OCI-LY1 (cell line): Measurements from ENCODE around the gene ATP6AP1.

Experiments used
- H2AFZ ChIP-seq: fragments of 200-600 bp; sonication (generic), shearing (Covaris generic); 2 replicates; pipeline ENCODE4 v1.6.0; 2014; ENCODE audit warnings: antibody characterized with exemption, mild to moderate bottlenecking, low read length
- H3F3A ChIP-seq: fragments of 200-600 bp; sonication (generic), shearing (Covaris generic); 2 replicates; pipeline ENCODE4 v1.6.0; 2014; ENCODE audit warnings: mild to moderate bottlenecking, antibody characterized with exemption, low read length, moderate library complexity; ENCODE audit not compliant: insufficient read depth
- H3K27ac ChIP-seq: fragments of 200-600 bp; sonication (generic); 2 replicates; pipeline ENCODE4 v1.5.1; 2014; ENCODE audit warnings: low read length, mixed run types, mild to moderate bottlenecking, low read depth; ENCODE audit not compliant: poor library complexity, severe bottlenecking
- H3K27me3 ChIP-seq: fragments of 200-600 bp; sonication (generic); 2 replicates; pipeline ENCODE4 v1.6.0; 2014; ENCODE audit warnings: antibody characterized with exemption, mild to moderate bottlenecking, low read length, moderate library complexity; ENCODE audit not compliant: insufficient read depth
- H3K36me3 ChIP-seq: fragments of 200-600 bp; sonication (generic); 2 replicates; pipeline ENCODE4 v1.6.1; 2014; ENCODE audit warnings: mild to moderate bottlenecking, antibody characterized with exemption, low read length, moderate library complexity, mixed read lengths; ENCODE audit not compliant: insufficient read depth
- H3K4me1 ChIP-seq: fragments of 200-600 bp; sonication (generic); 2 replicates; pipeline ENCODE4 v1.5.1; 2014; ENCODE audit warnings: mild to moderate bottlenecking, low read length, moderate library complexity; ENCODE audit not compliant: insufficient read depth, severe bottlenecking
- H3K4me2 ChIP-seq: fragments of 200-600 bp; sonication (generic), shearing (Covaris generic); 2 replicates; pipeline ENCODE4 v1.6.1; 2014; ENCODE audit warnings: low read length
- H3K4me3 ChIP-seq: fragments of 200-600 bp; sonication (generic); 2 replicates; pipeline ENCODE4 v1.5.1; 2014; ENCODE audit warnings: low read length, low read depth, mild to moderate bottlenecking, mixed read lengths; ENCODE audit not compliant: poor library complexity, severe bottlenecking
- H3K79me2 ChIP-seq: fragments of 200-600 bp; shearing (Covaris generic); 2 replicates; pipeline ENCODE4 v1.6.1; 2016; ENCODE audit warnings: mixed run types, low read length, mixed read lengths; ENCODE audit not compliant: insufficient read depth
- H3K9ac ChIP-seq: fragments of 200-600 bp; sonication (generic), shearing (Covaris generic); 2 replicates; pipeline ENCODE4 v1.6.1; 2014; ENCODE audit warnings: mild to moderate bottlenecking, low read length, mixed read lengths
- H3K9me2 ChIP-seq: fragments of 200-600 bp; sonication (generic), shearing (Covaris generic); 2 replicates; pipeline ENCODE4 v1.6.1; 2014; ENCODE audit warnings: low read depth, mild to moderate bottlenecking, low read length, mixed read lengths
- H3K9me3 ChIP-seq: fragments of 200-600 bp; shearing (Covaris generic); 2 replicates; pipeline ENCODE4 v1.6.1; 2014; ENCODE audit warnings: low read length, mixed read lengths
- H4K20me1 ChIP-seq: fragments of 200-600 bp; sonication (generic), shearing (Covaris generic); 2 replicates; pipeline ENCODE4 v1.6.0; 2016; ENCODE audit warnings: mild to moderate bottlenecking, low read length; ENCODE audit not compliant: insufficient read depth
- EZH2 ChIP-seq: fragments of 200-600 bp; sonication (generic), shearing (Covaris generic); IDR thresholded peaks from 2 replicates; pipeline ENCODE4 v1.8.0; 2017; ENCODE audit warnings: borderline replicate concordance, mixed run types, mild to moderate bottlenecking, antibody characterized with exemption, low read length, moderate library complexity, mixed read lengths
- TF ChIP-seq, protein P1 (sequence below): fragments of 200-600 bp; sonication (generic), shearing (Covaris generic); IDR thresholded peaks from 2 replicates; pipeline ENCODE4 v1.5.1; 2017; ENCODE audit warnings: mild to moderate bottlenecking, antibody characterized with exemption, low read length, moderate library complexity, mixed read lengths

Gene ATP6AP1

GRCh38 chrX:154419189-154419588 is 9.3 kb upstream of the ATP6AP1 start:
- no peak overlapping the region for H2AFZ ChIP-seq
- no peaks in the 10 kb centered on the region for H3K9me3 ChIP-seq
- H3K9me2 ChIP-seq = no peaks in the 10 kb centered on the region
- H3K36me3 ChIP-seq = no peaks in the 10 kb centered on the region
- H3K27me3 ChIP-seq = no peaks in the 10 kb centered on the region
- no peaks in the 10 kb centered on the region for H4K20me1 ChIP-seq
- H3K9ac ChIP-seq = no peak overlapping the region
- no peak overlapping the region for H3K27ac ChIP-seq
- H3K4me1 ChIP-seq = no peaks in the 10 kb centered on the region
- H3K79me2 ChIP-seq = no peaks in the 10 kb centered on the region
- no peaks in the 10 kb centered on the region for H3F3A ChIP-seq
- no peak for TF ChIP-seq EZH2
- TF ChIP-seq, protein P1, sequence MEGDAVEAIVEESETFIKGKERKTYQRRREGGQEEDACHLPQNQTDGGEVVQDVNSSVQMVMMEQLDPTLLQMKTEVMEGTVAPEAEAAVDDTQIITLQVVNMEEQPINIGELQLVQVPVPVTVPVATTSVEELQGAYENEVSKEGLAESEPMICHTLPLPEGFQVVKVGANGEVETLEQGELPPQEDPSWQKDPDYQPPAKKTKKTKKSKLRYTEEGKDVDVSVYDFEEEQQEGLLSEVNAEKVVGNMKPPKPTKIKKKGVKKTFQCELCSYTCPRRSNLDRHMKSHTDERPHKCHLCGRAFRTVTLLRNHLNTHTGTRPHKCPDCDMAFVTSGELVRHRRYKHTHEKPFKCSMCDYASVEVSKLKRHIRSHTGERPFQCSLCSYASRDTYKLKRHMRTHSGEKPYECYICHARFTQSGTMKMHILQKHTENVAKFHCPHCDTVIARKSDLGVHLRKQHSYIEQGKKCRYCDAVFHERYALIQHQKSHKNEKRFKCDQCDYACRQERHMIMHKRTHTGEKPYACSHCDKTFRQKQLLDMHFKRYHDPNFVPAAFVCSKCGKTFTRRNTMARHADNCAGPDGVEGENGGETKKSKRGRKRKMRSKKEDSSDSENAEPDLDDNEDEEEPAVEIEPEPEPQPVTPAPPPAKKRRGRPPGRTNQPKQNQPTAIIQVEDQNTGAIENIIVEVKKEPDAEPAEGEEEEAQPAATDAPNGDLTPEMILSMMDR = no peak
- H3K4me3 ChIP-seq = no peak overlapping the region
- no peak overlapping the region for H3K4me2 ChIP-seq

DNA sequence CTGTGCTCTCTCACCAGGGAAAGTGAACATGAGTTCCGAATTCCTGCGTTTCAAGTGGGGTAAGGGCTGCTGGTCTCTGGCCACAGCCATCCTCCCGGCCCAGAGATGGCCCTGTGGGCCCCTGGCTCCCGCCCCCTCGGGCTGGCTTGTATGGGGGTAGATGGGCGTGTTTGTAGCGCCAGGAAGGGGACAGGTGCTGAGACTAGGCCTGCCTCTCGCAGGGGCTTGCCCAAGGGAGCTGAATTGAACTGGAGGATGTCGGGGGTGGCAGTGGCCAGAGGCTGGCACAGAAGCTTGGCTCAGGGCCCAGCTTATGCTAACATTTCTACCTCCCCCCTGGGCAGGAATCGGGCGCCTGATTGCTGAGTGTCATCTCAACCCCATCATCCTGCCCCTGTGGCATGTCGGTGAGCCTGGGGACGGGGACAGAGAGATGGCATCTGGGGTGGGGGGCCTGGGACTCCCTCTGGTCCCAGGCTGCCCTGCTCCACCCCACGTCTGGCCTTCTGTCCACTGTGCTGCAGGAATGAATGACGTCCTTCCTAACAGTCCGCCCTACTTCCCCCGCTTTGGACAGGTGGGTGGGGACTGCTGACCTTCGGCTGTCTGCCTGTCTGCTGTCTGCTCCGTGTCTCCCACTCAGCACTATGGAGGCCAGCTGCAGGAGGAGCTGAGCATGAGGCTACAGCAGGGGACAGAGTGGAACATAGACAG is 8.6 kb upstream of the ATP6AP1 start:
- Histone ChIP-seq H3K4me1 (no peaks in the 10 kb centered on the region), H3F3A (no peaks in the 10 kb centered on the region), H3K4me3 (no peak overlapping the region), H3K9me3 (no peaks in the 10 kb centered on the region), H3K27me3 (no peaks in the 10 kb centered on the region), H3K79me2 (no peaks in the 10 kb centered on the region), H2AFZ (no peak overlapping the region), H4K20me1 (no peaks in the 10 kb centered on the region), H3K9me2 (no peaks in the 10 kb centered on the region), H3K36me3 (no peaks in the 10 kb centered on the region), H3K9ac (no peak overlapping the region), H3K4me2 (no peak overlapping the region), H3K27ac (no peak overlapping the region)
- TF ChIP-seq, protein P1 = no peak
- TF ChIP-seq EZH2 = no peak

- TF ChIP-seq, protein P1 = no peak
- no peak for TF ChIP-seq EZH2
- H3K27me3 ChIP-seq = no peaks in the 10 kb centered on the region
These were observed 8.1 kb upstream of the ATP6AP1 start for GRCh38 chrX:154420402-154420756.

More at GRCh38 chrX:154420402-154420756, 8.1 kb upstream of the ATP6AP1 start:
- Histone ChIP-seq H3K4me3 (no peak overlapping the region), H3K4me2 (no peak overlapping the region), H3K27ac (no peak overlapping the region), H2AFZ (no peak overlapping the region), H3K9me2 (no peaks in the 10 kb centered on the region), H3F3A (no peaks in the 10 kb centered on the region), H4K20me1 (no peaks in the 10 kb centered on the region), H3K9ac (no peak overlapping the region), H3K4me1 (no peaks in the 10 kb centered on the region), H3K9me3 (no peaks in the 10 kb centered on the region), H3K79me2 (no peaks in the 10 kb centered on the region), H3K36me3 (no peaks in the 10 kb centered on the region)
